Stimulated activated CD8-positive, alpha-beta memory T cell treated with anti-CD3 and anti-CD28 coated beads, Interleukin-7, amount 100 ng/mL, for 48 hours (primary cell): Measurements from ENCODE around the gene BCL2L1.

Experiments
- DNase-seq, 2 donors: peaks; one replicate each; pipeline ENCODE4 v3.0.0-alpha.2; 2020; ENCODE audit warnings: low read depth in 1 of 2; ENCODE audit errors: extremely low read depth in 1 of 2

The BCL2L1 gene

DNA sequence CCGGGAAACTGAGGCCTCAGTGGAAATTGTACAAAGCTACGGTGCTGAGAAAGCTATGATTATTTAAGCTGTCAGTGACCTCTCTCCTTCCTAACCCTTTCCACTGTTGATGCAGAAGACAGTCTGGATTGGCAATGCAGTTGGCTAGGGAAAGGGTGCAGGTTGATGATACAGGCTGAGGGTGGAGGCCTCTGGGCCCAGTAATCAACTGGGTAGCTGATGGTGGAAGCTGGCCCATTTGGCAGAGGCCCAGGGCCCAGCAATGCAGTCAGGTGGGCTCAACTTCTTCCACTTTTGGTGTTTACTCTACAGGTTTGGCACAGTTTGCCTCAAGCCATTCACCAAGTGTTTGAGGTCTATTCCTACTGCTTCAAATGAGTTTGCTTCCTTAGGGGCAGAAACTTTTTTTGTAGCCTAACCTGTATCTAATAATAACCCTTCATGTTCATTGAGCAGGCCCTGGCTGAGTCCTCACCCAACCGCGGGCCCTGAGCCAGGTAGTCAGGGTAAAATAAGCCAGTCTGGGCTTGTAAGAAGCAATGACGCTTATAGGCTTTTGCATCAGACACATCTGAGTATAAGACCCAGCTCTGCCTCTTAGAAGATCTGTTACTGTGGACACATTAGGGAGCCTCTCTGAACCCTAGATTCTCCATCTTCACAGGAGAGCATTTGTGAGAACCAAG, 12.1 kb downstream of the BCL2L1 start:
- no peak for DNase-seq

DNA sequence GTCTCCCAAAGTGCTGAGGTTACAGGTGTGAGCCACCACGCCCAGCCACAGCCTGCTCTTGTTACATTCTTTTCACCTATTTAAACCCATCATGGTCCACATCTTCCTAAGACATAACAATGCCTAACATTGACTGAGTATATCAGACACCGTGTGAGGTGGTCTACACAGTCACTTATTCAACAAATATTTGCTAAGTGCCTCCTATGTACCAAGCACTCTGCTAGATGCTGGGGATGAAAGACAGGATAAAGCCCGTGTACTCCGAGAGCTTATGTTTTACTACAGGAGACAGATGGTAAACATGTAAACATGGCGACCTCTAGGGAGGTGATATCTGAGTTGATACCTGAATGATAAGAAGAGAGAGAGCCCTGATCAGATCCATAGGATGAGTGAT, 12.7 kb downstream of the BCL2L1 start:
- no peak for DNase-seq

DNA sequence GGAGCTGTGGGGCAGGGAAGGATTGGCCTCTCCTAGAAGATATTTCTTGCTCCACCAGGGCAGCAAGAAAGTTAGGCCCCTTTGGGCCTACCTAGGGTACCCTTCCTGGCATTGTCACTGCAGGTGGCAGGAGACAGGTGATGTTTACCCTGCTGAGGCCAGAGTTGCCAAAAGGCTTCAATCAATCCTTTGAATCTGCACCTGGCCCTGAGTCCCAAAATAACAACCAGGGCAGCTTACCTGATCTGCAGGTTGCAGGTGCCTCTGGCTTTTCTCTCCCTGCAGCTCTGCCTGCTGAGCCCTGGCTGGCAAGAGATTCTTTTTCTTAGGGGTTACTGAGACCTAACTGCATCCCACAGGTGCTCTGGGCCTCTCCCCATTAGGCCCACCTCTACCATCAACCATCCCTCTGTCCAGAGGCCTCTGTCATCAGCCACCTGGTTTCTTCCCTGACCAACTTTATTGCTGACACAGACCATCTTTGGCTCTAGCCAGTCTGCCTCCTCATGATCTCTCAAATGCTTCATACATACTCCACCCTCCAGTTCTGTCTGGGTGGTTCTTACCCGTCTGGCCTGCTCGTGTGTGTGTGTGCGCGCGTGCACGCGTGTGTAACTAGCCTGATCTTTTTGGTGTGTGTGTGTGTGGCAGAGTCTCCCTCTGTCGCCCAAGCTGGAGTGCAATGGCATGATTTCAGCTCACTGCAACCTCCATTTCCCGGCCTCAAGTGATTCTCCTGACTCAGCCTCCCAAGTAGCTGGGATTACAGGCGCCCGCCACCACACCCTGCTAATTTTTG, 13.7 kb downstream of the BCL2L1 start:
- no peak for DNase-seq

DNA sequence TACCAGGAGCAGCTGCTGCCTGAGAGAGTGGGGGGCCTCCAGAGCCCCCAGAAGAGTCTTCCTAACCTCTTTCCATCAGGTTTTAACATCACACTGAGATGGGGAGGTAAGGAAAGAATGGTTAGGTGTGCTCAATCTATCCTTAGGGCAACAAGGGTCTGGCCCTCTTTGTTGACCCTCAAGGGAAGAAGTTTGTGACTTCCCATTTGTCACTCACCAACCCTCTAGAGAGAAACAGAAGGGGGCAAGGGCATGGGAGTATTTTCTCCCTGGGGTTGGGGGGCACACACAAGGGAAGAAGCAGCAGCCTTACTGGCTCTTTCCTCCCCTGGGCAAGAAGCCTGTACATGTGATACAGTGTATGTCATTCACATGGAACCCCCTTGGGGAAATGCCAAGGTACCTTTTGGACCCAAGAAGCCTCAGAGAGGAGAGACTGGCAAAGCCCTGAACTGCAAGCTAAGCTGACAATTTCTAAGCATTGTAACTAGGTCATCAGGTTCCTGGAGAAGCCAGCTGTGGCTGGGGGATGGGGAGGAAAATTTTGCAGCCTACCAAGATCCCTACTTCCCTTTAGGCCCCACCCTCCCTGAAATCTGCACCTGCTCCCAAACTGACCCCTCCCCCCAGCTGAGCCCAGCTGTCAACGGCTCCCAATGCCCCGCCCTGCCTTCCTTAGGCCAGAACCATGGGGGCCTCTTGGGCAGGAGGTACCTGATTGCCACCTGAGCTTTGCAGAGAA, 14.5 kb downstream of the BCL2L1 start:
- no peak for DNase-seq

GRCh38 chr20:31707258-31707615, 15.4 kb downstream of the BCL2L1 start:
- DNase-seq: no peak

GRCh38 chr20:31706607-31707257, 15.9 kb downstream of the BCL2L1 start:
- DNase-seq: no peak

DNA sequence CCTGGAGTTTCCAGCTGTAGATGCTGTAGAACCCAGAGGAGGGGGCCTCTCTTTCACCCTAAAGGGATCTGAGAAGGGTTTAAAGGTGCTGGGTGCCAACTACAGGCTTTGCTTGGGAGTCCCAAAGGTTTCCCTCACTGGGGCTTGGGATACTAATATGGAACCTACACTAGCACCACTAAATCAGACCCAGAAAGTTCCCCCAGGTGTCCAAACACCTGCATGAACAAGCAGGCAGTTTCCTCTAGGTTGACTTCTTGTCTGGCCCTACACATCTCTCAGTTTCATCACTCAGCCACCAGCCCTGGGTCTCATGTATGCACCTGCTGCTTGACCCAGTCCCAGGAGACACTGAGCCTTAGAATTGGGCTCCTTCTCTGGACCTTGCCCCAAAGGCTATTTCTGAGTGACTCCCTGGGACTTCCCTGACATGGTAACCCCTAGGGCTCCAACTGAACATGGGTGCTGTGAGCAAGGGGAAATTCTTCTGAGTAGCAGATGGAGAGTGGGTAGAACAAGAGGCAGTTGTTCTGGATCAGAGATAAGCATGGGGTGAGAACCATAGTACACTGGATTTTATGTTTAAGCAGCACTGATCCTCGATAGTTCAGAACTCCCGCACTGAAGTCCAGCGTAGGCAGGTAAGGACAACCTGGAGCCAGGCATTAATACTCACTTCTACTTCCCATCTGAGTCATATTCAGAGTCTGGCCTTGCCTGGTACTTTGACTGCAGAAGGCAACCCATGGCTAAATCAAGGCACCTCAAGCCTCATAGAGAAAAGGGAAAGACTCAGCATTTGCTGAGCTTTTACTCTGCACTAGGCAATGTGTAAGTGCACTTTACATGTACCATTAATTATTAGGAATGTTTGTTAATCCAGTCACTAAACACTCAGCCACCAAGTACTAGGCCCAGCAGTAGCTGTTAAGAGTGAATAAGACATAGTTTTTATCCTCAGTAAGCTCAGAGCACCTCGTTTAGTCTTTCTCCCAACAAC, 16.8 kb downstream of the BCL2L1 start:
- DNase-seq: no peak

- no peak for DNase-seq
These were observed 17.5 kb downstream of the BCL2L1 start for GRCh38 chr20:31705191-31705590.

GRCh38 chr20:31704225-31705119, 18.2 kb downstream of the BCL2L1 start:
- no peak for DNase-seq

DNA sequence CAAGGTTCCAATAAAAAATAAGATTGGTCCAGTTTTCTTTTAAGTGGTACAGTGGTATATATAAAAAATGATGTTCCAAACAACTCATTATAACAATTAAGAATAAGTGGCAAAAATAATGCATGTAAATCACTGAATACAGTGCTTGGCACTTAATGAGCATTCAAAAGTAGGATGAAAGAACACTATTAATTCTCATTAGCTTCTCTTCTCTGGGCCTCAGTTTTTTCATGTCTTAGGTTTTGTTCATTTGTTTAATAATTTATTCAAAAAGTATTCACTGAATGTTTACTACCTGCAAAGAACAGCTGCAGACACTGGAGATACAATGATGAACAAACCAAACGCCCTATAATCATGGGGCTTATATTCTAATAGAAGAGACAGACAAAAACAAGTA, 21.1 kb downstream of the BCL2L1 start:
- no peak for DNase-seq

- DNase-seq: no peak
These were observed 21.9 kb downstream of the BCL2L1 start for GRCh38 chr20:31700747-31701146.

GRCh38 chr20:31699801-31700728, 22.6 kb downstream of the BCL2L1 start:
- no peak for DNase-seq

- DNase-seq: peak in 1 of 2 donors; percentile 20
These were observed 23.6 kb downstream of the BCL2L1 start for GRCh38 chr20:31698803-31699718.

GRCh38 chr20:31698243-31698802, 24.3 kb downstream of the BCL2L1 start:
- DNase-seq: no peak

- no peak for DNase-seq
These were observed 26.5 kb downstream of the BCL2L1 start for GRCh38 chr20:31695849-31696804.
